A673 (cell line): Measurements from ENCODE around the gene PPWD1. TPM values are rescaled to one million over a fixed set of nuclear protein-coding genes. Genes with fewer than 3 reads are reported as not detected.
"Not testable (repeated sequence)": the region's sequence is repeated elsewhere in the genome, so short reads cannot be mapped to it uniquely, and the experiment has no call there.

Experiments
- BruUV-seq: library from RNA; stranded (reverse); fragments of 400-500 nt; replicated peaks from 2 replicates; lab custom pipeline; 2021; lab: Mats Ljungman, UMichigan
- CTCF ChIA-PET: fragments of 300-600 bp; sonication (Branson Sonifier 250); formaldehyde crosslinking; loops from one replicate; lab custom pipeline; 2022; ENCODE audit warnings: antibody characterized with exemption; lab: Charles Lee
- POLR2A ChIA-PET: fragments of 300-600 bp; sonication (Branson Sonifier 250); formaldehyde crosslinking; loops from one replicate; lab custom pipeline; 2022; ENCODE audit warnings: antibody characterized with exemption; ENCODE audit not compliant: low non-redundant PET; lab: Charles Lee
- DNase-seq: peaks from one replicate; pipeline ENCODE4 v3.0.0-alpha.2; 2015; ENCODE audit warnings: low spot score
- H3K27ac ChIP-seq: fragments of 200-600 bp; sonication (generic); 2 replicates; pipeline ENCODE4 v1.5.1; 2016; ENCODE audit warnings: mixed run types, low read depth, mild to moderate bottlenecking, mixed read lengths, antibody characterized with exemption, low read length; ENCODE audit not compliant: poor library complexity, severe bottlenecking
- H3K27me3 ChIP-seq: fragments of 200-600 bp; sonication (generic); replicated peaks from 2 replicates; pipeline ENCODE4 v1.6.1; 2017; ENCODE audit warnings: mixed run types, low read depth, mild to moderate bottlenecking, mixed read lengths, antibody characterized with exemption, low read length; ENCODE audit not compliant: insufficient read depth, poor library complexity
- H3K36me3 ChIP-seq: fragments of 200-600 bp; sonication (generic); 2 replicates; pipeline ENCODE4 v1.6.1; 2016; ENCODE audit warnings: mixed run types, mild to moderate bottlenecking, mixed read lengths, antibody characterized with exemption, low read length; ENCODE audit not compliant: insufficient read depth, poor library complexity, severe bottlenecking
- H3K4me1 ChIP-seq: fragments of 200-600 bp; sonication (generic); 2 replicates; pipeline ENCODE4 v1.6.1; 2017; ENCODE audit warnings: mixed run types, mild to moderate bottlenecking, mixed read lengths, antibody characterized with exemption, low read length; ENCODE audit not compliant: insufficient read depth, poor library complexity, severe bottlenecking
- H3K4me3 ChIP-seq: fragments of 200-600 bp; sonication (generic); 2 replicates; pipeline ENCODE4 v1.5.1; 2016; ENCODE audit warnings: low read depth, mixed run types, mild to moderate bottlenecking, mixed read lengths, low read length; ENCODE audit not compliant: poor library complexity, severe bottlenecking
- H3K9me3 ChIP-seq: fragments of 200-600 bp; sonication (generic); 2 replicates; pipeline ENCODE4 v1.6.1; 2016; ENCODE audit warnings: mixed run types, low read depth, mild to moderate bottlenecking, mixed read lengths, antibody characterized with exemption, low read length; ENCODE audit not compliant: poor library complexity, severe bottlenecking
- CTCF ChIP-seq: fragments of 300-800, 200-600 bp; sonication (generic); conservative IDR thresholded peaks from 2 replicates; pipeline ENCODE4 v1.5.1; 2017; ENCODE audit warnings: low read depth, mild to moderate bottlenecking, antibody characterized with exemption, low read length, moderate library complexity, mixed read lengths
- EZH2 ChIP-seq: fragments of 200-600 bp; sonication (generic); IDR thresholded peaks from 2 replicates; pipeline ENCODE4 v1.6.1; 2017; ENCODE audit warnings: borderline replicate concordance, low read depth, mild to moderate bottlenecking, mixed read lengths, antibody characterized with exemption, low read length; ENCODE audit not compliant: poor library complexity, severe bottlenecking
- intact Hi-C: fragments of 100-400 bp; cut with micrococcal nuclease; formaldehyde crosslinking; loops from one replicate; pipeline ENCODE4 v1.10.0; 2022; ENCODE audit not compliant: unreplicated experiment
- total RNA-seq: library from RNA; stranded (reverse); gene quantifications from 2 replicates; pipeline ENCODE4 v1.2.3, GENCODE V29; 2021

The PPWD1 gene
- total RNA-seq, 1 experiment from 2014 or later: 35.4 TPM

GRCh38 chr5:65577141-65577540 lies 14.0 kb downstream of the PPWD1 start:
- no peak for DNase-seq
- no peaks in the 10 kb centered on the region for H3K4me1 ChIP-seq
- BruUV-seq: no TSS peak
- ChIA-PET CTCF (no interaction called here), POLR2A (no interaction called here)
- no peak overlapping the region for H3K27ac ChIP-seq
- no peaks in the 10 kb centered on the region for H3K9me3 ChIP-seq
- TF ChIP-seq CTCF (no peak), EZH2 (no peak)
- no peaks in the 10 kb centered on the region for H3K27me3 ChIP-seq
- H3K4me3 ChIP-seq: no peak overlapping the region
- H3K36me3 ChIP-seq: peaks cover 15% of the 10 kb centered on the region
- intact Hi-C loops: no loop called here

GRCh38 chr5:65588694-65589093 lies 25.6 kb downstream of the PPWD1 start:
- CTCF ChIA-PET: no interaction called here
- no peak overlapping the region for H3K4me3 ChIP-seq
- no peaks in the 10 kb centered on the region for H3K27me3 ChIP-seq
- no peak overlapping the region for H3K27ac ChIP-seq
- no peaks in the 10 kb centered on the region for H3K4me1 ChIP-seq
- DNase-seq: no peak
- no TSS peak for BruUV-seq
- TF ChIP-seq EZH2: no peak
- no peak; the same call in 1 of the 2 replicates for TF ChIP-seq CTCF
- peaks cover 66% of the 10 kb centered on the region for H3K36me3 ChIP-seq
- intact Hi-C loops: no loop called here
- H3K9me3 ChIP-seq: no peaks in the 10 kb centered on the region
- POLR2A ChIA-PET: no interaction called here

GRCh38 chr5:65601761-65602160 lies 38.7 kb downstream of the PPWD1 start:
- CTCF ChIA-PET, H3K4me1 ChIP-seq, BruUV-seq, H3K9me3 ChIP-seq, H3K27ac ChIP-seq, DNase-seq, intact Hi-C loops, H3K27me3 ChIP-seq, H3K4me3 ChIP-seq: not testable (repeated sequence)
- POLR2A ChIA-PET: interaction anchor here (0.6 kb wide), 1 partner anchor 800 kb away, joined by 3 read pairs; no protein-coding TSS in a partner anchor
- H3K36me3 ChIP-seq: peaks cover 29% of the 10 kb centered on the region

- BruUV-seq: no TSS peak
- Histone ChIP-seq H3K36me3 (peaks cover 39% of the 10 kb centered on the region), H3K27me3 (no peaks in the 10 kb centered on the region), H3K9me3 (no peaks in the 10 kb centered on the region), H3K27ac (no peak overlapping the region), H3K4me3 (no peak overlapping the region), H3K4me1 (no peaks in the 10 kb centered on the region)
- DNase-seq: no peak
- TF ChIP-seq CTCF: no peak
- no peak for TF ChIP-seq EZH2
- ChIA-PET CTCF (no interaction called here), POLR2A (no interaction called here)
- intact Hi-C loops: no loop called here
Measured at GRCh38 chr5:65611524-65611923, 48.4 kb downstream of the PPWD1 start.
